ENCODE data around the gene STK24. TPM values are rescaled to one million over a fixed set of nuclear protein-coding genes. Genes with fewer than 3 reads are reported as not detected.

STK24 gene
- total and polyA plus RNA-seq, 4 donors, result 42.7 to 56.1 (median 52.2) TPM

- Histone ChIP-seq H3K4me3 (ENCODE audit: low read depth, low read length) (no peak overlapping the region), H3K9me3 (ENCODE audit: control insufficient read depth, insufficient read depth, low read length) (no peaks in the 10 kb centered on the region), H3K27ac (ENCODE audit: low read depth, low read length) (no peak overlapping the region), H3K36me3 (ENCODE audit: control insufficient read depth, insufficient read depth, low read length) (peaks cover 4% of the 10 kb centered on the region), H3K27me3 (ENCODE audit: control insufficient read depth, insufficient read depth, low read length) (no peaks in the 10 kb centered on the region), H3K4me1 (ENCODE audit: control insufficient read depth, insufficient read depth, low read length) (peaks cover 28% of the 10 kb centered on the region)
- no peak for DNase-seq (ENCODE audit: low read depth in 4 of 6, low spot score in 6 of 6)
- 36% methylated on average over 5 of the region's 6 CpGs for WGBS (ENCODE audit: insufficient coverage)
These were observed 13.8 kb downstream of the STK24 start for GRCh38 chr13:98563071-98563470.

GRCh38 chr13:98559169-98559568 lies 17.7 kb downstream of the STK24 start:
- peaks cover 15% of the 10 kb centered on the region for H3K4me1 ChIP-seq (ENCODE audit: control insufficient read depth, insufficient read depth, low read length)
- no peaks in the 10 kb centered on the region for H3K9me3 ChIP-seq (ENCODE audit: control insufficient read depth, insufficient read depth, low read length)
- no peak for DNase-seq (ENCODE audit: low read depth in 4 of 6, low spot score in 6 of 6)
- no peaks in the 10 kb centered on the region for H3K36me3 ChIP-seq (ENCODE audit: control insufficient read depth, insufficient read depth, low read length)
- H3K27ac ChIP-seq (ENCODE audit: low read depth, low read length), result no peak overlapping the region
- WGBS (ENCODE audit: insufficient coverage), result 95% methylated on average over 5 of the region's 7 CpGs
- H3K4me3 ChIP-seq (ENCODE audit: low read depth, low read length), result no peak overlapping the region
- H3K27me3 ChIP-seq (ENCODE audit: control insufficient read depth, insufficient read depth, low read length), result no peaks in the 10 kb centered on the region

GRCh38 chr13:98557937-98558792 lies 18.7 kb downstream of the STK24 start:
- Histone ChIP-seq H3K4me1 (ENCODE audit: control insufficient read depth, insufficient read depth, low read length) (peaks cover 21% of the 10 kb centered on the region), H3K4me3 (ENCODE audit: low read depth, low read length) (no peak overlapping the region), H3K27me3 (ENCODE audit: control insufficient read depth, insufficient read depth, low read length) (no peaks in the 10 kb centered on the region), H3K36me3 (ENCODE audit: control insufficient read depth, insufficient read depth, low read length) (peaks cover under 1% of the 10 kb centered on the region), H3K27ac (ENCODE audit: low read depth, low read length) (no peak overlapping the region), H3K9me3 (ENCODE audit: control insufficient read depth, insufficient read depth, low read length) (no peaks in the 10 kb centered on the region)
- DNase-seq (ENCODE audit: low read depth in 4 of 6, low spot score in 6 of 6), result no peak
- 68% methylated on average over 6 of the region's 10 CpGs for WGBS (ENCODE audit: insufficient coverage)

GRCh38 chr13:98556968-98557631 lies 19.8 kb downstream of the STK24 start:
- H3K27ac ChIP-seq (ENCODE audit: low read depth, low read length), result no peak overlapping the region
- H3K36me3 ChIP-seq (ENCODE audit: control insufficient read depth, insufficient read depth, low read length), result peaks cover 3% of the 10 kb centered on the region
- WGBS (ENCODE audit: insufficient coverage), result 76% methylated on average over 7 of the region's 10 CpGs
- no peaks in the 10 kb centered on the region for H3K9me3 ChIP-seq (ENCODE audit: control insufficient read depth, insufficient read depth, low read length)
- H3K4me3 ChIP-seq (ENCODE audit: low read depth, low read length), result no peak overlapping the region
- peaks cover 26% of the 10 kb centered on the region for H3K4me1 ChIP-seq (ENCODE audit: control insufficient read depth, insufficient read depth, low read length)
- DNase-seq (ENCODE audit: low read depth in 4 of 6, low spot score in 6 of 6), result no peak
- no peaks in the 10 kb centered on the region for H3K27me3 ChIP-seq (ENCODE audit: control insufficient read depth, insufficient read depth, low read length)

GRCh38 chr13:98556142-98556816 lies 20.6 kb downstream of the STK24 start:
- Histone ChIP-seq H3K9me3 (ENCODE audit: control insufficient read depth, insufficient read depth, low read length) (no peaks in the 10 kb centered on the region), H3K27ac (ENCODE audit: low read depth, low read length) (no peak overlapping the region), H3K4me3 (ENCODE audit: low read depth, low read length) (no peak overlapping the region), H3K4me1 (ENCODE audit: control insufficient read depth, insufficient read depth, low read length) (peaks cover 22% of the 10 kb centered on the region), H3K36me3 (ENCODE audit: control insufficient read depth, insufficient read depth, low read length) (peaks cover 3% of the 10 kb centered on the region), H3K27me3 (ENCODE audit: control insufficient read depth, insufficient read depth, low read length) (no peaks in the 10 kb centered on the region)
- no peak for DNase-seq (ENCODE audit: low read depth in 4 of 6, low spot score in 6 of 6)
- 88% methylated on average over 7 of the region's 8 CpGs for WGBS (ENCODE audit: insufficient coverage)

DNA sequence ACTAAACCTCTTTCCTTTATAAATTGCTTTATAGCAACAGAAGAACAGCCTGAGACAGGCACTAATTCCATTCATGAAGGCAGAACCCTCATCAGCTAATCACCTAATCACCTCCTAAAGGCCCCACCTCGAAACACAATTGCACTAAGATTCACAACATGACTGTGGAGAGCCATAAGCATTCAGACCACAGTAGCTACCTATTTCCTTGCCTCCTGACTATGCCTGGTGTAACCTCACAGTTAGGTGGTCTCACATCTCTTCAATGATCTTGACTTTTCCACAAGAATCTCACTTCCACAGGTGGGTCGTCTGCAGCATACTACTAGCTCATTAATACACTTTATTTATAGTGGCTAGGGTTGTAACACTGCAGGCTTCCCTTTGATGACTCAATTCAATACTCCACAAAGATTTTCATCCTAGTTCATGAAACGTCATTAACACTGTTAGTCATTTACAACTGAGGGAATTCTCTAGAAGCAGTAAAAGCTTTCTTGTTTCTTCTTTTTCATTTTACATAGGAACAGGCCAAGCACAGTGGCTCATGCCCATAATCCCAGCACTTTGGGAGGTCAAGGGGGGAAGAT lies 27.1 kb downstream of the STK24 start:
- no peak for DNase-seq (ENCODE audit: low read depth in 4 of 6, low spot score in 6 of 6)
- WGBS (ENCODE audit: insufficient coverage), result 74% methylated on average over 2 of the region's 3 CpGs
- Histone ChIP-seq H3K4me1 (ENCODE audit: control insufficient read depth, insufficient read depth, low read length) (peaks cover 11% of the 10 kb centered on the region), H3K4me3 (ENCODE audit: low read depth, low read length) (no peak overlapping the region), H3K9me3 (ENCODE audit: control insufficient read depth, insufficient read depth, low read length) (no peaks in the 10 kb centered on the region), H3K27me3 (ENCODE audit: control insufficient read depth, insufficient read depth, low read length) (no peaks in the 10 kb centered on the region), H3K36me3 (ENCODE audit: control insufficient read depth, insufficient read depth, low read length) (peaks cover 5% of the 10 kb centered on the region), H3K27ac (ENCODE audit: low read depth, low read length) (no peak overlapping the region)

DNA sequence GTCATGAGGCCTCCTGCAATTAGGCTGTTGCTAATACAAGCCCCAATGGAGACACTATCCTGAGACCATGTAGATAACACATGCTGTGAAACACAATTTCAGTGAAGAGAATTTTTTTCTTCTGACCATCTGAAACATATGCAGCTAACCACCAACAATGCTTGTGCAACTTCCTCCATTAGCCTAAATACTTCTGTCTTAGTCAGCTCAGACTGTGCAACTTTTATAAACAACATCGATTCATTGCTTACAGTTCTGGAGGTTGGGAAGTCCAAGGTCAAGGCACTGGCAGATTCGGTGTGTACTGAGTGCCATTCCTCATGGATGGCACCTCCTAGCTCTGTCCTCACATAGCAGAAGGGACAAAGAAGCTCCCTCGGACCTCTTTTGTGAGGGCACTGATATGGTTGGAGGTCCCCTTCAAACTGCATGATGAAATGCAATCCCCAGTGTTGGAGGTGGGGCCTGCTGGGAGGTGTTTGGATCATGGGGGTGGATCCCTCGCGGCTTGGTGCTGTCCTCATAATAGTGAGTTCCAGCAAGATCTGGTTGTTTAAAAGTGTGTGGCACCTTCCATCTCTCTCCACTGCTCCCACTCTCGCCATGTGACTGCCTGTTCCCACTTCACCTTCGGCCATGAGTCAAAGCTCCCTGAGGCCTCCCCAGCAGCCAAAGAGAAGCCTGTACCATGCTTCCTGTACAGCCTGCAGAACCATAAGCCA lies 27.7 kb downstream of the STK24 start:
- no peak for DNase-seq (ENCODE audit: low read depth in 4 of 6, low spot score in 6 of 6)
- 90% methylated on average over 5 of the region's 7 CpGs for WGBS (ENCODE audit: insufficient coverage)
- no peak overlapping the region for H3K27ac ChIP-seq (ENCODE audit: low read depth, low read length)

GRCh38 chr13:98548230-98548629 lies 28.7 kb downstream of the STK24 start:
- peaks cover 7% of the 10 kb centered on the region for H3K36me3 ChIP-seq (ENCODE audit: control insufficient read depth, insufficient read depth, low read length)
- no peak for DNase-seq (ENCODE audit: low read depth in 4 of 6, low spot score in 6 of 6)
- no peak overlapping the region for H3K4me3 ChIP-seq (ENCODE audit: low read depth, low read length)
- H3K27me3 ChIP-seq (ENCODE audit: control insufficient read depth, insufficient read depth, low read length), result no peaks in the 10 kb centered on the region
- no peaks in the 10 kb centered on the region for H3K9me3 ChIP-seq (ENCODE audit: control insufficient read depth, insufficient read depth, low read length)
- no peak overlapping the region for H3K27ac ChIP-seq (ENCODE audit: low read depth, low read length)
- H3K4me1 ChIP-seq (ENCODE audit: control insufficient read depth, insufficient read depth, low read length), result peaks cover 18% of the 10 kb centered on the region
- no CpG with 5 or more reads among the region's 3 CpGs for WGBS (ENCODE audit: insufficient coverage)

More for the DNA sequence above, 27.7 kb downstream of the STK24 start:
- no peaks in the 10 kb centered on the region for H3K27me3 ChIP-seq (ENCODE audit: control insufficient read depth, insufficient read depth, low read length)
- peaks cover 15% of the 10 kb centered on the region for H3K4me1 ChIP-seq (ENCODE audit: control insufficient read depth, insufficient read depth, low read length)
- peaks cover 7% of the 10 kb centered on the region for H3K36me3 ChIP-seq (ENCODE audit: control insufficient read depth, insufficient read depth, low read length)
- H3K9me3 ChIP-seq (ENCODE audit: control insufficient read depth, insufficient read depth, low read length), result no peaks in the 10 kb centered on the region
- no peak overlapping the region for H3K4me3 ChIP-seq (ENCODE audit: low read depth, low read length)

DNA sequence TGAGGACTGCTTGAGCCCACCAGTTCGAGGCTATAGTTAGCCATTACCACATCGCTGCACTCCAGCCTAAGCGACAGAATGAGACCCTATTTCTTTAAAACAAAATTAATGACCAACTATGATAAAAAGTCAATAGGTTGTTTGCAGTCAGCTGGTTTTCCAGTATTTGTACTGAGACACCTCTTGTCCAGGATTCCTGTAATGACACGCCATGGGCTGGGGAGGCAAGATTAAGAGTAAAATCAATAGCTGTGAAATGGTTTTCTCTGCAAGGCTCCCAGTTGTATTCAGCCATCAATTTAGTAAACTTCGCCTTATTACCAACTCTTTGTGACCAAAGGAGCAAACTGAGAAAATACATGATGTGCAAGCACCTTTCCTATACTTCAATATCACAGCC lies 29.5 kb downstream of the STK24 start:
- Histone ChIP-seq H3K36me3 (ENCODE audit: control insufficient read depth, insufficient read depth, low read length) (peaks cover 5% of the 10 kb centered on the region), H3K4me1 (ENCODE audit: control insufficient read depth, insufficient read depth, low read length) (peaks cover 23% of the 10 kb centered on the region), H3K27ac (ENCODE audit: low read depth, low read length) (no peak overlapping the region), H3K27me3 (ENCODE audit: control insufficient read depth, insufficient read depth, low read length) (no peaks in the 10 kb centered on the region), H3K9me3 (ENCODE audit: control insufficient read depth, insufficient read depth, low read length) (no peaks in the 10 kb centered on the region), H3K4me3 (ENCODE audit: low read depth, low read length) (no peak overlapping the region)
- no peak for DNase-seq (ENCODE audit: low read depth in 4 of 6, low spot score in 6 of 6)
- 100% methylated on average over 1 of the region's 5 CpGs for WGBS (ENCODE audit: insufficient coverage)

Measured in spinal cord (tissue), 10 donors.